NCI-H2029 (cell line): ENCODE results near the gene ZNF134.

Experiments used
- DNase-seq: peaks from one replicate; lab custom pipeline; 2025; lab: John Stamatoyannopoulos, UW

Gene ZNF134

DNA sequence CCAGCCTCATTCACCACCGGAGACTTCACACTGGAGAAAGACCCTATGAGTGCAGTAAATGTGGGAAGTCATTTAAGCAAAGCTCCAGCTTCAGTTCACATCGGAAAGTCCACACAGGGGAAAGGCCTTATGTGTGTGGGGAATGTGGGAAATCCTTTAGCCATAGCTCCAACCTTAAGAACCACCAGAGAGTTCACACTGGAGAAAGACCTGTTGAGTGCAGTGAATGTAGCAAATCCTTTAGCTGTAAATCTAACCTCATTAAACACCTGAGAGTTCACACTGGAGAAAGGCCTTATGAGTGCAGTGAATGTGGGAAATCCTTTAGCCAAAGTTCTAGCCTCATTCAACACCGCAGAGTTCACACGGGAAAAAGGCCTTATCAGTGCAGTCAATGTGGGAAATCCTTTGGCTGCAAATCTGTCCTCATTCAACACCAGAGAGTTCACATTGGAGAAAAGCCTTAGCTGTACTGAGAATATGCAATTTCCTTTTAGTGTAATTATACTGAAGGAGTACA, 27.7 kb downstream of the ZNF134 start:
- DNase-seq: no peak

DNA sequence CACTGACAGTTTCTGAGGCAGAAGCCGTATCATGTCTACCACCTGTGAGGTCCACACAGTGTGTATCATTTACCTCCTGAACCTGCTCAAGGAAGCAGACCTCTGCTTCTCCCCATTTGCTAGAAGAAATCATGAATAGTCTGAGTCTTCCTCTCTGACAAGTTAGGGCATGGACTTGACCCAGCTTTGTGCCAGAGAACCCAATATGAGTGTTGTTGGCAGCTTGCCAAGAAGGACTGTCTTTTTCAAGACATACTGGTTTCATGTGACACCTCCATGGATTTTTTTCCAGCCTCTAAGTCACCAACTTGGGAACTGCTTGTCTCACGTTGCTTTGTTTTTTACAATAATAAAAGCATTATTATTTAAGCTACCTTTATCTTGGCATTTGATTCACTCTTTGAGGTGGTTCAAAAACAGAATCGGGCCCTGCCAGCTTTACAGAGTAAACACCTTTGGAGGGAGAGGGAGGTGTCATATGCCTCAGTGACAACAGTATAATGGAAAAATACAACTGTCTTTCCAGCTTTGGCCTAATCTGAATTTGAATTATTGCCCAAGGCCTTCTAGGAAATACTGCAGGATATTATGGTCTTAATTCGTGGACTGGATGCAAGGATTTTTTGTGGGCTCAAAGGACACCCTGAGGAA, 28.5 kb downstream of the ZNF134 start:
- DNase-seq: peak; percentile 20

DNA sequence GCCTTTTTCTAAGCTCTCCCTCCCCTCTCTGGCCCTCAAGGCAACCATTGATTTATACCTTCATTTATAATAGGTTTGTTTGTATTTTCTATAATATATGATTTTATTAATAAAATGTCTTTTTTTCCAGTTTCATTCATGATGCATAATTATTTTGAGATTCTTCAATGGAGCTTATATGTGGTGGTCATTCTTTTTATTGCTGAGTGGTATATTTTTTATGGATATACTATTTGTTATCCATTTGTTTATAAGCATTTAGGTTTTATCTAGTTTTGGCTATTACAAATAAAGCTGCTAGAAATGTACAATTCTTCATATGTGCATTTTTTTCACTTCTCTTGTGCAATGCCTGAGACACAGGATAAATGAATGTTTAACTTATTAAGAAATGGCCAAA, 29.7 kb downstream of the ZNF134 start:
- no peak for DNase-seq

DNA sequence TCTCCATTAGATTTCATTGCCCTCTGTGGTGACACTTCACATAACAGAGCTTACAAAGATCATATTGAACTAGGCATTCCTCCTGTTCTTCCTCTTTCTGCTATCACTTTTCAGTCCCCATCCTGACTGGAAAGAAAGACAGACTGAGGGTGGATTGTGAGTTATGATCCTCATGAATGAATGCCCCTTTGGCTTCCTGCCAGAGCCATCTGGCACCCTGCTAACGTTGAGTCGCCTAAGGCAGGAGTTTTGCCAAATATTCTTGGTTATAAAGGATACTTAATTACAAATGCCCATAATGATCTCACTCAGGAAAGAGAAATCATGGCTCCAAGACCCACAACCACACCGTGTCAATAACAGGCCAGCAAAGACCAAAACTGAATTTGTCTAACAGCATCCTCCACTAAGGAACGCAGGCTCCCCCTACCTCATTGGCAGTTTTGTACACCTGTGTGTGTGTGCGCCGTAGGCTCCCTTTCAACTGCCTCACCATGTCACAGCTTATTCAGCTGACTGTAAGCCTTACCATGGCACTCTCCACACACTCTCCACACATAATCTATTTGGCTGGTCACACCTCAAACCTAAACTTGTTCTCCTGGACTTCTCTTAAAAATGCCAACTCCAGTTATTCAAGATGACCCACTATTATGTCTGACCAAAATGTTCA, 34.4 kb downstream of the ZNF134 start:
- DNase-seq: peak; percentile 4

DNA sequence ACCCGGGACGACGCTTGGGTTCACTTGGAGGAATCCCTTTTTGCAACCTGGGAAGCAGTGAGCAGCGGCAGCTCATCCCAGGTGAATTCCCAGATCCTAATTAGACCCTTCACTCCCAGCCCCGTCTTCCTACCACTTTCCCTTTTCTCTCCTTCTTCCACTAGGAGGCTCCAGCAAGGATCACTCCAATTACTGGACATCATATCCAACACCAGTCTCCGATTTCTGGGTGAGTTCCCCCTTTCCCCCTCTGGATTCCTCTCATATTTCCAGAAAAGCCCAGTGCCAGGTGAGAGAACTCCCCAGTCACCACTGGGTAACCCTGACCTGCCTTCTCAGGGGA, 37.6 kb downstream of the ZNF134 start:
- no peak for DNase-seq

DNA sequence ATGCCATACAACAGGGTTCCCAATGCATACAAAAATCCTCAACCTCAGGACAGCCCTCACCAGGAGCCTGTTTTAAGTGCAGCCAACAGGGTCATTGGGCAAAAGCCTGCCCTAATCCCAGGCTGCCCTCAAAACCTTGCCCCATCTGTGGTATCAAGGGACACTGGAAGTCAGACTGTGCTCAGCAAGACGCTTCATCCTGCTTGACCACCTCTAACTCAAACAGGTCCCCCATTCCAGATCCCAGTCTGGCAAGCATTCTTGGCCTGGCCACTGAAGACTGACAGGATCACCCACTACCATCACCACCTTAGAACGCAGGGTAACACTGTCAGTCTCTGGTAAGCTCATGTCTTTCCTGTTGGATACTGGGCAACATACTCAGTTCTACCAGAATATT, 39.6 kb downstream of the ZNF134 start:
- DNase-seq: no peak

DNA sequence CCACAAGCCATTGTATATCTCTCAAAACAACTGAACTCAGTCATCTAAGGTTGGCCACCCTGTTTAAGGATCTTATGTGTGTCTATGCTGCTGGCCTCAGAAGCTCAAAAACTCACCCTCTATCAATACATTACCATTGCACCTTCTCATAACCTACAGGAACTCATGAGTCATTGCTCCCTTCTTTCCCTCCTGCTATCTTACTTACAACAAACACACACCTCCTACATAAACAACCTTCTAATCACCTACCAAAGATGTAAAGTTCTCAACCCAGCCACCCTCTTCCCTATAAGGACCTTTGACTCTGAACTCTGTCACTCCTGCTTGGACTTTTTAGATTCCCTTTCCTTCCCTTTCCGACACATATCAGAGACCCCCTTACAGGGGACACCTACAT, 41.4 kb downstream of the ZNF134 start:
- no peak for DNase-seq

DNA sequence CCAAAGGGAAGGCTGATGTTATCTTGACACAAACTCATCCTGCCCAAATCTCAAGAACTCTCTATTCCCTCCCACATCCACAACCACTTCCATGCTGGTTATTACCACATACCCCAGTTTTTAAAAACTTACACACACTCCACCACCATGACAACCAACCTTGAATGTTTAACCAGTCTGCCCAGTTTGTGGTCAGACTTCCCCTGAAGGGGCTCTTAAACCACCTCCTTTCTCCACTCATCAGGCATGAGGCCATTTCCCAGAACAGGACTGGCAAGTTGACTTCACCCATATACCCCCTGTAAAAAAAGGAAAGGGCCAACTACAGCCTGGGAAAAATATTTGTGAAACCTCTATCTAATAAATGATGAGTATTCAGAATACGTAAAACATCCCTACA, 42.3 kb downstream of the ZNF134 start:
- no peak for DNase-seq

DNA sequence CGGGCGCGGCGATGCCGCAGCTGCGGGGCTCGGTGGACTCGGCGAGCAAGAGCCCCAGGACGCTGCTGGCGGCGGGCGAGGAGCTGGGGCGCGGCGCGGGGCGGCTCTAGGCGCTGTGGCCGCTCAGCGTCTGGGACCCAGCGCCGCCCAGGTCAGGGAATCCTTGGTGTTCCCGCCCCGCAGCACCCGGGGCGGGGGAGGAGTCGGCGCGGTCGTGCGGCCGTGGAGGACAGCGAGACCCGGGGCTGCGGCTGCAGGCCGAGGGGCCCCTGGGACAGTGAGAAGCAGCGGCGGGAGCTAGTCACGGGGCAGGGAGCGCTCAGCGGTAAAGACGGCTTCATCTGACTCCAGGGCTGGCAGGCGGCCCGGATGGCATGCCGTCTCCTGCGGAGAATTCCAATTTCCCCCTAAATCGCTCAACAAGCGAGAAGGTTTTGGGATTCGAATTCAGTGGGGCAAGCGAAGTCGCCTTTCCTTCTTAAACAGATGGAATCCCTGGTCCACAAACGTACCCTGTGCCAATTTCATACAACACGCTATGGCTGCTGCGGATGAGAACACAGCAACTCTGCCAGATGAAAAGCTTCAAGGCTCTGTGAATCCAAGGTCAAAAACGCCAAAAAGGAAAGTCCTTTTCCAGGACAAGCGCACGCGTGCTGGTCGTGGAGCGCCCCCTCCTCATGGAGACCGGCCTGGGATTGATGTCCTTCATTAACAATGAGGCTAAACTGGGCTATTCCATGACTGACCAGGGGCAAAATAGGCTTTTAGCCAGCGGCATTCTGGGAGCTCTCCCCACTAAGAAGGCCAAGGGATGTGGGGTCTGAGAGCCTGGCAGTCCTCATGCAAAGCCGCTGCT, 50.5 kb downstream of the ZNF134 start:
- DNase-seq: peak; percentile 2

DNA sequence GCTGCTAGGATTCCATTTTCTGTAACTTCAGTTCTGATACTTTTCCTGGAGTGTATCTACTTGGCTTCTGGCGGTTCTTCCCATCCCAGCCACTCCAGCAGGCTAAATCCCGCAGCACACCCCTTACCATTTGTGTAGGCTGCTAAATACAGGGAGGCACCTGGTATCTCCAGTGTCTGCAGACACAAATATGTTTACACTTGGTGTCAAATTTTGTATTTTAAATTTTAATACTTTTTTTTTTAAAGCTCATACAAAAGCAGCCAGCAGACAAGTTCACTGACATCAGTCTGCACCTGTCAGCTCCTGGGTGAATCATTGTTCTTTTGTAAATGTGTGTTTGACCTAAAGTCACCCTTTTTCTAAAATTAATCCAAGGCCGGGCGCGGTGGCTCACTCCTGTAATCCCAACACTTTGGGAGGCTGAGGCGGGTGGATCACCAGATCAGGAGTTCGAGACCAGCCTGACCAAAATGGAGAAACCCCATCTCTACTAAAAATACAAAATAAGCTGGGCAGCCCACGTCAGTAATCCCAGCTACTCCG, 51.3 kb downstream of the ZNF134 start:
- DNase-seq: no peak

DNA sequence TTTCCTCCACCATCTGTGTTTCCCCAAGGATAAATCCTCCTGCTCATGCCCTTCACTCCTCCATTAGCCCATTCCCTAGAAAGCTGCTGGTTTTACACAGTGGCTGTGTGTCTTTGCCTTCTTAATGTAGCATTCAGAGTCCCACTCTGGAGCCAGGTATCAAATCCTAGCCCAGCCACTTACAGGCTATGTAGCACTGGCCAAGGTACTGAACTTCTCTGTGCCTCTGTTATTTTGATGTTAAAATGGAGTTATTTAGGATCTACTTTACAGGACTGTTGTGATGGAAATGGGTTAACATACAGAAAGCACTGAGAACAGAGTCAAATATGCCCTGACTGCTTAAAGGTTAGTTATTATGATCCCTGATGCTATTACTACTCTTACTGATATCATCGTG, 53.2 kb downstream of the ZNF134 start:
- DNase-seq: no peak

DNA sequence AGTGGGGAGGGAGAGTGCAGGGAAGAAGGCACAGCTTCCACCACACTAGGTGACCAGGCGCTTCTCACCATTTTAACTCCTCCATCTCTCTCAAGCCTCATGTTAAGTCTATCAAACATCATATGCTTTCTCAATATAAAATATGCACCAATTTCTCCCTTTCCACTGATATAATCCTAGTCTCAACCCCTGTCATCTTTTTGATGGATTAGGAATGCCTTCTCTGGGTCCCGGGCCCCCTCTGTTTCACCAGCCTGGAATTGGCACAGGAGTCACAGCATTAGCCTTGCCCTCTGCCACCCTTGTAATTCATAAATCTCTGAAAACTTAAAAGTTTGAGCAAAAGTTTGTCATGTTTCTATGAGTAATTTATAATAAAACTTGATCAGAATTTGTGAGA, 54.6 kb downstream of the ZNF134 start, which contains the start of gene ZSCAN4:
ZSCAN4 (plus strand) TSS at position 301 of the 400 bp plus-strand sequence. CDS start 7,211 bp downstream, outside the sequence.
- no peak for DNase-seq

DNA sequence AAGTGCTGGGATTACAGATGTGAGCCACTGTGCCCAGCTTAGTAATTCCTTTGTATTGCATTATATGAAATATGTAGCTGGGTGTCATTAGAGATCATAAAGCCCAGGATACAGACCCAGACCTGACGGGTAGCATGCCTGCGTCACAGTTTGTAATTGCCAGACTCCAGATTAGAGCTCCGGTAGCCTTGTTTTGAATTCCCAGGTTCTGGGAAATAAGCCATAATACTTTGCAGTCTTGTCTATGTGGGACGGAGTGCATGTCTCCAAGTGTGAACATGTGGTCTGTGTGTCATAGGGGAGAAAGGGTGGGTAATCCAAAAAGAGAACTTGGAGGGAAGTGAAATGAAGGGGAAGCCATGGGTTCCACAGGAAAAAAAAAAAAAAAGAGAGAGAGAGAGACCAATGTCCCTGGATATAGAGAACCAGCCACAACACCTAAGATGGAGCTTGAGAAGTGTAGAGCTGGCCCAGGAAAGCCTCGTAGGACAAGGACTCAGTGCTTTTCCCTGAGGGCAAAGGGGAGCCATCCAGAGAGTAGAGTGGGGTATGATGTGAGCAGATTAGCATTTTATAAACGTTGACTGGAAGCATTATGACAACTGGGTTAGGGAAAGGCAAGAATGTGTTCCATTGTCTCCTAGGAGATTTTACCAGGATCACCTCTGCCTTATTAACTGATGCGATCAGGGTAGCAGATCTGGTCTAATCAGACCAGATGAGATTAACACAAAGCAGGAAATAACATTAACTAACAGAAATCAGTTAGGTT, 57.3 kb downstream of the ZNF134 start:
- DNase-seq: no peak

DNA sequence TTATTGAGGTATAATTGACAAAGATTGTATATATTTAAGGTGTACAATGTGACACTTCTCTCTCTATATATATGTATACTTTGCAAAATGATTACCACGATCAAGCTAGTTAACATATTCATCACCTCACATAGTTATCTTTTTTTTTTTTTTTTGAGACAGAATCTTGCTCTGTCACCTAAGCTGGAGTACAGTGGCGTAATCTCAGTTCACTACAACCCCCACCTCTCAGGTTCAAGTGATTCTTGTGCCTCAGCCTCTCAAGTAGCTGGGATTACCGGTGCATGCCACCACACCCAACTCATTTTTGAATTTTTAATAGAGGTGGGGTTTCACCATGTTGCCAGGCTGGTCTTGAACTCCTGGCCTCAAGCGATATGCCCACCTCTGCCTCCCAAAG, 58.4 kb downstream of the ZNF134 start:
- no peak for DNase-seq
